Choroid plexus epithelial cell (primary cell): ENCODE measurements around the gene PDE4B.

Experiments
- DNase-seq: peaks from one replicate; pipeline ENCODE4 v3.0.0-alpha.2; 2010; ENCODE audit warnings: low read depth
- H3K4me3 ChIP-seq: 2 replicates; pipeline ENCODE4 v1.5.1; 2011; ENCODE audit warnings: low read depth, mild to moderate bottlenecking, control low read depth, low read length, moderate library complexity
- CTCF ChIP-seq: conservative IDR thresholded peaks from 2 replicates; pipeline ENCODE4 v1.5.1; 2011; ENCODE audit warnings: low read depth, mild to moderate bottlenecking, control low read depth, inconsistent platforms, low read length, moderate library complexity

The PDE4B gene

GRCh38 chr1:66357478-66358197 lies 564.9 kb downstream of the PDE4B start:
- H3K4me3 ChIP-seq: no peak overlapping the region
- no peak for TF ChIP-seq CTCF
- no peak for DNase-seq

DNA sequence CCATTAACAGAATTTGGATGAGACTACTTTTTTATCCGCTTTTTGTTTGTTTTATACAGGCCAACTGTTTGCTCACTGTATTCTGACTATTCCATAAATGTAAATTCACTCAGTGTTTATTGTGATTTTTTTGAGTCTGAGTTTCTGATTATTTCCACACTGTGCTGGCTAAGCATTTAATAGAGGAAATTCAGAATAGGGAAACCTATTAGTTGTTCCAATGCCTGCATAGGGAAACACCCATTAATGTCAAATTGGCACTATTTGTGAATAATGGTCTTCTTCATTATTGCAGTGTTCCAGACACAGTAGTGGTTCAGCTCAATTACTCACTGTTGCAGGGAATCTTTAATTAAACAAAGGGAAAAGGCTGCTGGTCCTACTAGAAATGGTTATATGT lies 566.6 kb downstream of the PDE4B start:
- H3K4me3 ChIP-seq: no peak overlapping the region
- no peak for TF ChIP-seq CTCF
- DNase-seq: no peak

GRCh38 chr1:66359815-66360214 lies 567.1 kb downstream of the PDE4B start:
- no peak overlapping the region for H3K4me3 ChIP-seq
- TF ChIP-seq CTCF: no peak
- no peak for DNase-seq

- no peak for DNase-seq
- TF ChIP-seq CTCF: peak; percentile 31
- H3K4me3 ChIP-seq: no peak overlapping the region
These were observed 567.6 kb downstream of the PDE4B start for GRCh38 chr1:66360285-66360724.

DNA sequence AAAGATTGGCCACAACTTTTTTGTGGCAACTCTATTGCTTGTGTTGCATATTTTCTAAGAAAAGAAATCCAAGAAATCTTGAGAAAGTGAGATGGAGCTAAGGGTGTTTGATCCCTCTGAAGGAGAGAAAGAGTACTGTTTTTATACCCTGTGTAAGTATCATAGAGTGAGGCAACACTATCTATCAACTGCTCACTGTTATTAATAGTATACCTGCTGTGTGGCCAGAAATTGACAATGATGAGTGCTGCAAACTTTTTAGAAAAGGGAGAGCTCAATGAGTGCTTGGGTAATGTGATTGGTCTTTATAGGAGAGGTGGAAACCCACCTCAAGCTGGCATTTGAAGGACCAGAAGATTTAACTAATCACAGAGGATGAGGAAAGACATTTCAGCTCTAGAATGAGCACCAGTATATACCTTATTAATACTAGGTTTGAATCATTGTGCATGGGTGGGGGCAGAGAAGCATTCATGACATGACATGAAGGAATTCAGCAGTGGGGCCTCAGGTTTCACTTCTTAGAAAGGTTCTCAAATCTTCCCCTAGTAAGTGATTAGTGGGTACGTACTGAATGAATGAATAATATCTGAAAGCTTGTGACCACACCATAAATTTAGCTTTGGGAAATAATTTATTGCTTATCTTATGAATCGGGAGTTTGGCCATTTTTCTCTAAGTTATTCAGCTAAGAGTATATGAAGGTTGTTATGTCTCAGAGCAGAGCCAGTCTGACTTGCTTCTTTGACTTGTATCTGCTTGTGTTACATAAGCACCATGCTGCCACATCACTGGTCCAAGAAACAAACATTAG lies 572.1 kb downstream of the PDE4B start:
- no peak for DNase-seq
- TF ChIP-seq CTCF: no peak

GRCh38 chr1:66365635-66366034 lies 572.9 kb downstream of the PDE4B start:
- DNase-seq: no peak
- TF ChIP-seq CTCF: no peak

More for the DNA sequence above, 572.1 kb downstream of the PDE4B start:
- no peak overlapping the region for H3K4me3 ChIP-seq

More at GRCh38 chr1:66365635-66366034, 572.9 kb downstream of the PDE4B start:
- H3K4me3 ChIP-seq: no peak overlapping the region
